Renal pelvis (tissue), 4 donors: ENCODE data around the gene PIK3R5. TPM values are rescaled to one million over a fixed set of nuclear protein-coding genes. Genes with fewer than 3 reads are reported as not detected.
"Not testable (repeated sequence)": the region's sequence is repeated elsewhere in the genome, so short reads cannot be mapped to it uniquely, and the experiment has no call there.

ENCODE experiments used
- DNase-seq: peaks from one replicate; pipeline ENCODE4 v3.0.0-alpha.2; 2013
- polyA plus RNA-seq, 3 donors: library from polyadenylated mRNA; unstranded; fragments of 120-200 nt; gene quantifications; one replicate each; pipeline ENCODE4 v1.2.1, GENCODE V29; 2013; ENCODE audit not compliant: insufficient read length in 3 of 3

The PIK3R5 gene
- polyA plus RNA-seq, 3 donors: 0.73 to 1.00 (median 0.84) TPM

- DNase-seq: no peak
These were observed 66.9 kb downstream of the PIK3R5 start for GRCh38 chr17:8898636-8899035.

DNA sequence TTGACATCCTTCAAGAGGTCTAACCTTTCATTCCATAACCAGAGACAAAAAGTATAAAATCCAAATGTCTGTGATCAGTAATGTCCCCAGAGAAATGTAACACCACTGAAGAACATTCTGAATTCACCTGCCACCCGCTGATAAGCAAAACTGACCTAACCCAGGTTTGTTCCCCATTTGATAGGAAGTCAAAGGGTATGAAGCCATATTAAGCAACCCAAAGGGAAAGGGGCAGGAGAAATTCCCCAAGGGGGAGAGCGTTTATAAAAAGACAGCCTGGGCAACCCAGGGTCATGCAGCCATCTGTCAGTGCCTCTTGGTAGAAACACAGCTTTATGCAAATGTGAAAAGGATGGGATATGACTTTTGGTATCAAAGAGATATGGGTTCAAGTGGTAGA, 67.4 kb downstream of the PIK3R5 start:
- DNase-seq: no peak

- no peak for DNase-seq
These were observed 68.6 kb downstream of the PIK3R5 start for GRCh38 chr17:8896641-8897635.

GRCh38 chr17:8896087-8896486, 69.4 kb downstream of the PIK3R5 start:
- DNase-seq: no peak

DNA sequence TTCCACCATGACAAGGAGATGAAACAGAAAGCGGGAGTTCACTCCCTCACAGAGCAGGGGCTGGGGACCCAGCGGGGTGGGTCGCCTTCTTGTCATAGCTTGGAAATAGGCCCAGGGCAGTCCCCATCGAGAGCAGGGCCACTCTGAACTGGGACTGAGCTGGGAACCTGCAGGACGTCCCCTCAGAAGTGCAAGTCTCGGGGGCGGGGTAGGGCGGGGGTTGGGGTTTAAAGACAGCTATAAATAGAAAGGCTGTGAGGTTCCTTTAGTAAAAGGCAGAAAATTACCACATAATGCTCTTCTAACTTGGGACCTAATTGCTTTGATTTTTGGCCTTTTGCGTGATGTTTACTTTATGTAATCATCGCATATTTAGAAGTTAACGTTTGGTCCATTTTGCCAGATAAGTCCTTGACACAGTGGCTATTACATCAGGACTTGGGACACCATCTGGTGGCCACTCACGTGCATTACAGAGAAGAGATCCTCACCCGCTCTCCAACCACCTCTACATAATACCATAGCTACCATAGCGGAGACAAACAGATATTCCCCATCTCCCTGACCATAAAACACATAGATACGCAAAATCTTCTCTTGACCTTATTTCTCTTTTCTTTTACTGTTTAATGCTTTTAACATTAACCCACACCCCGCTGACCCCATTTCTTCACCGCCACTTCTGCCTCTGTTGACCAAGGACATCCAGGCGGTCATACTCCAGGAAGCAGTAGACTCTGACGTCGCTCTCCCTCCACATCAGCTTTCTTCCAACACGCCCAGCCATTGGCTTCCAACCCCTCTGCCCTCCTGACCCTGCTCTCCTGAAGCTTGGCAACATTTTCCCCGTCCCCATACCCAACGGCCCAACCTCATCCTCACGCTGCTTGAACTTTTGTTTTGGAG, 70.6 kb downstream of the PIK3R5 start:
- DNase-seq: peak; percentile 72

- DNase-seq: no peak
These were observed 71.3 kb downstream of the PIK3R5 start for GRCh38 chr17:8894202-8894671.

- DNase-seq: no peak
These were observed 71.8 kb downstream of the PIK3R5 start for GRCh38 chr17:8893621-8894201.

DNA sequence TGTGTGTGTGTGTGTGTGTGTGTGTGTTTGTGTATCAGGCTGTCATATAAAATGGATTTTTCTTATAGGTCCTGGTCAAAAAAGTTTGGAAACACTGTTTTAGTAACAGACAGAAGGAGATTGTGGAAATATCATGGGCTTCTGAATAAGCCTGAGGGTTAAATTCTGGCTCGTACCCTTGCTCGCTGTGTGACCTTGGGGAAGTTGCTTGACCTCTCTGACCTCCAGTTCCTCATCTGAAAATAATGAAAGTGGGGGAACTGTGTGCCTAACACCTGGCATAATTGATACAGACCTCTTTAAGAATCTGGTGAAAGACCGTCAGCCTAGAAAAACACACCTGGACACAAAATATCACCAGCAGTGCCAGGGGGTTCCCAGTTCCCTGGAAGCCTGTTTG, 72.4 kb downstream of the PIK3R5 start:
- DNase-seq: no peak

DNA sequence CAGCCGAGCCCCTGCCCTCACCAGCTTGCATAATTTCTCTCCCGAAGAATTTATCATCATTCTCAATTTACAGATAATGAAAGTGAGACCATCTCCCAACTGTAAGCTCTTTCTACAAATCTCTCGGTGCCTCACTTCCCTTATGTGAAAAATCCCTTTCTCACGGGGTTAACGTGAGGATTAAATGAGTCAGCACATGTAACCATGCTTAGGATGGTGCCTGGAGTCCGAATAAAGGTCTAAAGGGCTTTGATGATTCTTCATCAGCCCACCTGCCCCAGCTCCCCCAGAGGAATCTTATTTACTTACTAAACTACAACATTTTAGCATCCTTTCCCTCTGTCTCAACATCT, 73.2 kb downstream of the PIK3R5 start:
- DNase-seq: no peak

- no peak for DNase-seq
These were observed 74.8 kb downstream of the PIK3R5 start for GRCh38 chr17:8890671-8891070.

GRCh38 chr17:8889458-8890210, 75.9 kb downstream of the PIK3R5 start:
- DNase-seq: no peak

- DNase-seq: no peak
These were observed 76.7 kb downstream of the PIK3R5 start for GRCh38 chr17:8888704-8889302.

DNA sequence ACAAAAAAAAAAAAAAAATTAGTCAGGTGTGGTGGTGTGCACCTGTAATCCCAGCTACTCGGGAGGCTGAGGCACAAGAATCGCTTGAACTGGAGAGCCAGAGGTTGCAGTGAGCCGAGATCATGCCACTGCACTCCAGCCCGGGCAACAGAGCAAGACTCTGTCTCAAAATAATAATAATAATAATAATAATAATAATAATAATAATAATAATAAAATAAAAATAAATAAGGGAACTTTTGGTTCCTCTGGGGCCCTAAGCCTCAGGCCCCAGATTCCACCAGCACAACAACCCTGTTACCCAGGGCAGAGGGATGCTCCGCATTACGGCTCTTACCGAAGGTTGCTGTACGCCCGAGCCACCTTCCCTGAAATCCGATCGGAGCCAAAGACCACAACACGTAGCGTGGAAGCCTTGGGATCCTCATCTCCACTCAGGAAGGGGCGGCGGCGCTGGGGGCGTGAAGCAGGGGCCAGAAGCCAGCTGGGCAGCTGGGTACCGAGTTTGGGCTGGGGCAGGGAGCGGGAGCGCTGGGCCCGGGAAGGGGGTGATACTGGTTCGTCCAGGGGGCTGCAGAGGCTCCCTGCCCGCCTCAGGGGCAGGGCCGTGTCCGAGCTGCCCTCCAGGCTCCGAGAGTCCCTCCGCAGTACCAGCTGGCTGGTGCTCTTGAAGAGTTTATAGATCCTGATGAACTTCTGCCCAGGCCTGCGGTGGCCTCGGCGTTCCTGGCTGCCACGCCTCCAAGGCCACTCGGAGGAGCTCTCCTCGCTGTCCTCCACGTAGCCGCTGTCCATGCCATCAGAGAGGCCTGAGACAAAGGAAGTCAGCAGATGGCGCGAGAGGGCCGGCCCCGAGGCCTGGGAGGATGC, 77.4 kb downstream of the PIK3R5 start:
- peak; percentile 52 for DNase-seq

GRCh38 chr17:8887301-8887700, 78.2 kb downstream of the PIK3R5 start:
- no peak for DNase-seq

GRCh38 chr17:8885967-8886684, 79.4 kb downstream of the PIK3R5 start:
- no peak for DNase-seq

- not testable (repeated sequence) for DNase-seq
These were observed 80.1 kb downstream of the PIK3R5 start for GRCh38 chr17:8885163-8885966.

DNA sequence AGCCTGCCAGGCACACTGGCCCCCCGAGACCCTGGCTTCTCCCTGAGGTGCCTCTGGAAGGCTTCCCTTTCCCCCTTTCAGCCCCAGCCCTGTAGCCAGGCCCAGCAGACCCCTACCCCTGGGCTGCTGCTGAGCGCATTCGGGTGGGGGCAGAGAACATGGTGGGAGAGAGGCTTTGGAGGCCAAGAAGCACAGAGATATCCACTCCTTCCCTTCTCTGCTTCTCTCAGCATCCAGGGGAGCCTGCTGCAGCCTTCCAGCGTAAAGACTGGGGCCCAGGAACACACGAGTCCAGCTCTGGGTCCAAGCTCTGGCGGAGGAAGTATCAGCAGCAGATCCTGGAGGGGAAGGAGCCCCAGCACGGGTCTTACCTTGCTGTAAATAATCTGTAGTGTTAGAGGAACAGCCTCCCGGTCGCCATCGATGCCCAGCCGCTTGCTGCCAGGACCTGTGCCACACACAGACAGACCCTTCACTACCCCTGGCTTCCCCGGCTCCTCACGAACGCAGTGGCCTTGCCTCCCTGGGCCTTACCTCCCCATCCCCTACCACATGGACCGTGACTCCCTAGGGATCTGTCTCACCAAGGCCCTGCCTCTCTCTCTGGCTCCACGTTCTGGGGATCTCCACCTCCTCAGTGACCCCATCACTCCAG, 81.0 kb downstream of the PIK3R5 start:
- DNase-seq: no peak

DNA sequence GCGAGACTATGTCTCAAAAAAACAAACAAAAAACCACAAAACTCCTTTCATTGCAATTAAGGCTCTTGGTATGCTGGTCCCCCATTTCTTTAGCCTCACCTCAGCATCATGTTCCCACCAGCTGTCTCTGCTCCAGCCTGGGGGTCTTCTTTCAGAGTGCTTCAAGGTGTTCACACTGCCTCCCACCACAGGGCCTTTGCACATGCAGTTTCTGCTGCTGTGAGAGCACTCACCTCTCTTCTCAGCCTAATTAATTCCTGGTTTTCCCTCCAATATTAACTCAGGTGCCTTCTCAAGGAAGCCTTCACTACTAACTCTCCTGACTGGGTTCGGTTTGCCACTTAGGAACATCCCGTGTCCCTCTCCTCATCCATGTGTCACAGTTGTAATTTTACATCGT, 82.2 kb downstream of the PIK3R5 start:
- no peak for DNase-seq
